Prostate gland (tissue), 2 donors: ENCODE data around the gene DENND1B. TPM values are rescaled to one million over a fixed set of nuclear protein-coding genes. Genes with fewer than 3 reads are reported as not detected.

ENCODE experiments used
- DNase-seq: peaks from one replicate; pipeline ENCODE4 v3.0.0-alpha.2; 2019; ENCODE audit warnings: low spot score
- H3K27ac ChIP-seq, 2 donors: fragments of 200-600 bp; sonication (generic); 2 replicates each; pipeline ENCODE4 v1.5.1; 2017 to 2019
- H3K27me3 ChIP-seq: fragments of 200-600 bp; sonication (generic); replicated peaks from 2 replicates; pipeline ENCODE4 v1.5.1; 2019; ENCODE audit not compliant: insufficient read depth
- H3K36me3 ChIP-seq, 2 donors: fragments of 200-600 bp; sonication (generic); 1 replicate in 1 of 2; 2 replicates in 1 of 2; pipeline versions ENCODE4 v1.5.1 to v1.8.1; 2017 to 2019
- H3K4me1 ChIP-seq: fragments of 200-600 bp; sonication (generic); replicated peaks from 2 replicates; pipeline ENCODE4 v1.5.1; 2019
- H3K4me3 ChIP-seq, 2 donors: fragments of 200-600 bp; sonication (generic); 2 replicates each; pipeline ENCODE4 v1.5.1; 2017 to 2019
- H3K9me3 ChIP-seq: fragments of 200-600 bp; sonication (generic); 2 replicates; pipeline ENCODE4 v1.5.1; 2017
- CTCF ChIP-seq, 4 experiments: fragments of 200-600 bp in 2 of 4; fragments of 450-650 bp in 2 of 4; sonication (generic) in 2 of 4; IDR thresholded peaks; 1 replicate in 3 of 4; 2 replicates in 1 of 4; pipeline ENCODE4 v1.5.1; 2016 to 2019; ENCODE audit warnings: antibody characterized with exemption in 4 of 4, mild to moderate bottlenecking in 2 of 4, moderate library complexity in 2 of 4
- POLR2A ChIP-seq: fragments of 450-650 bp; IDR thresholded peaks from one replicate; pipeline ENCODE4 v1.6.1; 2016; ENCODE audit warnings: antibody characterized with exemption, mild to moderate bottlenecking
- POLR2AphosphoS5 ChIP-seq: sonication (generic); formaldehyde crosslinking; IDR thresholded peaks from one replicate; pipeline ENCODE4 v1.6.1; 2017; ENCODE audit warnings: antibody characterized with exemption
- WGBS: methylation state at CpG from one replicate; pipeline ENCODE4 v1.1.5; 2018; 5-methylcytosine and 5-hydroxymethylcytosine counted together
- intact Hi-C: fragments of 100-400 bp; cut with DNase I; formaldehyde crosslinking; loops from one replicate; pipeline ENCODE4 v1.14.2; 2022
- total RNA-seq, 2 donors: library from RNA; depleted of rRNA; stranded (reverse); fragments of >200 nt; gene quantifications; one replicate each; pipeline ENCODE4 v1.1.0, GENCODE V29; 2016

The DENND1B gene
- total RNA-seq, 2 donors from 2014 or later: 13.5 to 14.1 TPM

GRCh38 chr1:197637406-197637805 lies 137.9 kb downstream of the DENND1B start:
- Histone ChIP-seq H3K4me3 (no peak overlapping the region), H3K4me1 (no peaks in the 10 kb centered on the region), H3K9me3 (no peaks in the 10 kb centered on the region), H3K36me3 (no peaks in the 10 kb centered on the region), H3K27ac (no peak overlapping the region), H3K27me3 (no peaks in the 10 kb centered on the region)
- no peak for TF ChIP-seq CTCF (IDR thresholded peaks at IDR 0.05)
- TF ChIP-seq POLR2A: no peak
- TF ChIP-seq POLR2AphosphoS5: no peak
- intact Hi-C loops: no loop called here
- WGBS: 93% methylated on average over 3 of the region's 3 CpGs
- DNase-seq: no peak

GRCh38 chr1:197633447-197634078 lies 141.7 kb downstream of the DENND1B start:
- H3K27me3 ChIP-seq: no peaks in the 10 kb centered on the region
- no peak overlapping the region for H3K27ac ChIP-seq
- H3K4me1 ChIP-seq: no peaks in the 10 kb centered on the region
- no peaks in the 10 kb centered on the region for H3K36me3 ChIP-seq
- TF ChIP-seq POLR2AphosphoS5: no peak
- no peak for TF ChIP-seq CTCF (IDR thresholded peaks at IDR 0.05)
- TF ChIP-seq POLR2A: no peak
- intact Hi-C loops: no loop called here
- H3K4me3 ChIP-seq: no peak overlapping the region
- 43% methylated on average over 2 of the region's 2 CpGs for WGBS
- no peak for DNase-seq
- no peaks in the 10 kb centered on the region for H3K9me3 ChIP-seq

- Histone ChIP-seq H3K27ac (no peak overlapping the region), H3K4me3 (no peak overlapping the region), H3K9me3 (no peaks in the 10 kb centered on the region), H3K27me3 (no peaks in the 10 kb centered on the region), H3K4me1 (no peaks in the 10 kb centered on the region), H3K36me3 (no peaks in the 10 kb centered on the region)
- WGBS: 71% methylated on average over 1 of the region's 1 CpG
- no peak for TF ChIP-seq POLR2AphosphoS5
- no peak for TF ChIP-seq CTCF (IDR thresholded peaks at IDR 0.05)
- no peak for TF ChIP-seq POLR2A
- intact Hi-C loops: no loop called here
- no peak for DNase-seq
Observed at GRCh38 chr1:197632651-197633050, 142.6 kb downstream of the DENND1B start.

- DNase-seq: no peak
- H3K4me1 ChIP-seq: no peaks in the 10 kb centered on the region
- no peak overlapping the region for H3K4me3 ChIP-seq
- H3K27ac ChIP-seq: no peak overlapping the region
- intact Hi-C loops: no loop called here
- TF ChIP-seq CTCF (IDR thresholded peaks at IDR 0.05) (no peak), POLR2AphosphoS5 (no peak)
- H3K36me3 ChIP-seq: no peaks in the 10 kb centered on the region
- no peaks in the 10 kb centered on the region for H3K27me3 ChIP-seq
- no peaks in the 10 kb centered on the region for H3K9me3 ChIP-seq
Observed at GRCh38 chr1:197632005-197632404, 143.3 kb downstream of the DENND1B start.

GRCh38 chr1:197622371-197622770 lies 152.9 kb downstream of the DENND1B start:
- no peaks in the 10 kb centered on the region for H3K27me3 ChIP-seq
- intact Hi-C loops: no loop called here
- H3K4me3 ChIP-seq: no peak overlapping the region
- no peak for TF ChIP-seq POLR2AphosphoS5
- TF ChIP-seq POLR2A: no peak
- no peak for TF ChIP-seq CTCF (IDR thresholded peaks at IDR 0.05)
- H3K9me3 ChIP-seq: no peaks in the 10 kb centered on the region
- H3K4me1 ChIP-seq: no peaks in the 10 kb centered on the region
- no peaks in the 10 kb centered on the region for H3K36me3 ChIP-seq
- 94% methylated on average over 1 of the region's 1 CpG for WGBS
- H3K27ac ChIP-seq: no peak overlapping the region
- DNase-seq: no peak
